Measurements from ENCODE around the gene ARID1A.

DNA sequence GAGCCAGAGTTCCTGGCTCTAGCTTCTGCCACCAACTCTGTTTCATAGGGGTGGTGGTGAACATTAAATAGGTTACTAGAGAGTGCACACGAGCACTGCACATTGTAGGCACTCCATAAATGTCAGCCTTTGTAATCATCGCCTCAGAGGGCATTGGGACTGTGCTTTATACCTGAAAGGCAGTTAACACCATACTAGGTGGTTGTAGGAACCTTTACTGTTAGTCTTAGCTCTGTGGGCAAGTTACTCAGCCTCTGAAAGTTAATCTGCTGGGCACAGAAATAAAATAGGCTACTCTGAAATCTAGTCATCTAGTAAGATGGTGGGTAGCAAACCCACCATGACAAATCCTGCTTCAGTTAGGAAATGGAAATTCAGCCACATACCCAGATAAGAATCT is 37.6 kb downstream of the ARID1A start:
- TF ChIP-seq, protein P1, sequence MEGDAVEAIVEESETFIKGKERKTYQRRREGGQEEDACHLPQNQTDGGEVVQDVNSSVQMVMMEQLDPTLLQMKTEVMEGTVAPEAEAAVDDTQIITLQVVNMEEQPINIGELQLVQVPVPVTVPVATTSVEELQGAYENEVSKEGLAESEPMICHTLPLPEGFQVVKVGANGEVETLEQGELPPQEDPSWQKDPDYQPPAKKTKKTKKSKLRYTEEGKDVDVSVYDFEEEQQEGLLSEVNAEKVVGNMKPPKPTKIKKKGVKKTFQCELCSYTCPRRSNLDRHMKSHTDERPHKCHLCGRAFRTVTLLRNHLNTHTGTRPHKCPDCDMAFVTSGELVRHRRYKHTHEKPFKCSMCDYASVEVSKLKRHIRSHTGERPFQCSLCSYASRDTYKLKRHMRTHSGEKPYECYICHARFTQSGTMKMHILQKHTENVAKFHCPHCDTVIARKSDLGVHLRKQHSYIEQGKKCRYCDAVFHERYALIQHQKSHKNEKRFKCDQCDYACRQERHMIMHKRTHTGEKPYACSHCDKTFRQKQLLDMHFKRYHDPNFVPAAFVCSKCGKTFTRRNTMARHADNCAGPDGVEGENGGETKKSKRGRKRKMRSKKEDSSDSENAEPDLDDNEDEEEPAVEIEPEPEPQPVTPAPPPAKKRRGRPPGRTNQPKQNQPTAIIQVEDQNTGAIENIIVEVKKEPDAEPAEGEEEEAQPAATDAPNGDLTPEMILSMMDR (IDR thresholded peaks at IDR 0.05; ENCODE audit: insufficient read depth, low read depth, low read length) = no peak
- TF ChIP-seq EZH2 (IDR thresholded peaks at IDR 0.05; ENCODE audit: insufficient read depth, low read length) = no peak

Measured in astrocyte (in vitro differentiated cells and primary cell).